ENCODE results near the gene DYNC1H1. TPM values are rescaled to one million over a fixed set of nuclear protein-coding genes. Genes with fewer than 3 reads are reported as not detected.

Gene DYNC1H1
- total RNA-seq, 1 experiment from 2014 or later, result 606 TPM

- peaks cover 73% of the 10 kb centered on the region for H3K36me3 ChIP-seq (ENCODE audit: low read depth, low read length)
- CTCF ChIA-PET, result no interaction called here
- H3K9ac ChIP-seq (ENCODE audit: low read length), result no peak overlapping the region
- no peak for TF ChIP-seq EZH2phosphoT487 (IDR thresholded peaks at IDR 0.05; ENCODE audit: borderline replicate concordance, low read length)
- TF ChIP-seq, protein P1, sequence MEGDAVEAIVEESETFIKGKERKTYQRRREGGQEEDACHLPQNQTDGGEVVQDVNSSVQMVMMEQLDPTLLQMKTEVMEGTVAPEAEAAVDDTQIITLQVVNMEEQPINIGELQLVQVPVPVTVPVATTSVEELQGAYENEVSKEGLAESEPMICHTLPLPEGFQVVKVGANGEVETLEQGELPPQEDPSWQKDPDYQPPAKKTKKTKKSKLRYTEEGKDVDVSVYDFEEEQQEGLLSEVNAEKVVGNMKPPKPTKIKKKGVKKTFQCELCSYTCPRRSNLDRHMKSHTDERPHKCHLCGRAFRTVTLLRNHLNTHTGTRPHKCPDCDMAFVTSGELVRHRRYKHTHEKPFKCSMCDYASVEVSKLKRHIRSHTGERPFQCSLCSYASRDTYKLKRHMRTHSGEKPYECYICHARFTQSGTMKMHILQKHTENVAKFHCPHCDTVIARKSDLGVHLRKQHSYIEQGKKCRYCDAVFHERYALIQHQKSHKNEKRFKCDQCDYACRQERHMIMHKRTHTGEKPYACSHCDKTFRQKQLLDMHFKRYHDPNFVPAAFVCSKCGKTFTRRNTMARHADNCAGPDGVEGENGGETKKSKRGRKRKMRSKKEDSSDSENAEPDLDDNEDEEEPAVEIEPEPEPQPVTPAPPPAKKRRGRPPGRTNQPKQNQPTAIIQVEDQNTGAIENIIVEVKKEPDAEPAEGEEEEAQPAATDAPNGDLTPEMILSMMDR (conservative IDR thresholded peaks at IDR 0.05; ENCODE audit: low read depth, low read length), result no peak
- TF ChIP-seq EZH2 (IDR thresholded peaks at IDR 0.05; ENCODE audit: low read length, unreplicated experiment), result no peak
- peaks cover 37% of the 10 kb centered on the region for H3K4me1 ChIP-seq (ENCODE audit: insufficient read depth, low read length)
- H3K4me3 ChIP-seq (ENCODE audit: low read length), result no peak overlapping the region
- POLR2A ChIA-PET (ENCODE audit: unreplicated experiment), result no interaction called here
- ATAC-seq (no peak), DNase-seq (no peak)
- H4K20me1 ChIP-seq (ENCODE audit: low read length), result no peaks in the 10 kb centered on the region
- peaks cover 28% of the 10 kb centered on the region for H3F3A ChIP-seq (ENCODE audit: low read length, unreplicated experiment)
- H3K9me3 ChIP-seq (ENCODE audit: low read length), result no peaks in the 10 kb centered on the region
- no peaks in the 10 kb centered on the region for H3K9me2 ChIP-seq (replicated peaks; ENCODE audit: low read length)
- peaks cover 14% of the 10 kb centered on the region for H3K79me2 ChIP-seq (ENCODE audit: low read length)
- BruUV-seq (replicated peaks), result no TSS peak
- intact Hi-C loops (cut with micrococcal nuclease), result loop anchor here (5.0 kb wide), 1 partner anchor 65 kb away; the partner anchor contains the start of gene DYNC1H1
- H2AFZ ChIP-seq (ENCODE audit: low read length), result no peak overlapping the region
- no peaks in the 10 kb centered on the region for H3K27me3 ChIP-seq (ENCODE audit: low read length)
- H3K27ac ChIP-seq (ENCODE audit: low read length), result peak overlapping the region; percentile 83; the same call in 1 of the 2 replicates
- H3K4me2 ChIP-seq (ENCODE audit: low read length), result no peak overlapping the region
Observed at GRCh38 chr14:102026934-102027333, 62.6 kb downstream of the DYNC1H1 start.

DNA sequence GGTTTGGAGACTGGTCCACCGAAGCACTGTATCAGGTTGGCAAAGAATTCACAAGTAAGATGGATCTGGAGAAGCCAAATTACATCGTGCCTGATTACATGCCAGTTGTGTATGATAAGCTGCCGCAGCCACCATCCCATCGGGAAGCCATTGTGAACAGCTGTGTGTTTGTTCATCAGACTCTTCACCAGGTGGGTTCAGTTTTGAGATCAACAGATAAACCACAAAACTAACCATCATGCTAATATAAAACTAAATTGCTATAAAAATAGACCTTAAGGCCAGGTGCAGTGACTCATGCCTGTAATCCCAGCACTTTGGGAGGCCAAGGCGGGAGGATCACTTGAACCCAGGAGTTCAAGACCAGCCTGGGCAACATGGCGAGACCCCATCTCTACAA lies 63.6 kb downstream of the DYNC1H1 start:
- no TSS peak for BruUV-seq (replicated peaks)
- no peaks in the 10 kb centered on the region for H3K9me3 ChIP-seq (ENCODE audit: low read length)
- no peaks in the 10 kb centered on the region for H4K20me1 ChIP-seq (ENCODE audit: low read length)
- H3K4me1 ChIP-seq (ENCODE audit: insufficient read depth, low read length), result peaks cover 37% of the 10 kb centered on the region
- TF ChIP-seq, protein P1 (conservative IDR thresholded peaks at IDR 0.05; ENCODE audit: low read depth, low read length), result no peak
- TF ChIP-seq EZH2phosphoT487 (IDR thresholded peaks at IDR 0.05; ENCODE audit: borderline replicate concordance, low read length) (no peak), EZH2 (IDR thresholded peaks at IDR 0.05; ENCODE audit: low read length, unreplicated experiment) (no peak)
- peak overlapping the region; percentile 72 for H3K4me2 ChIP-seq (ENCODE audit: low read length)
- CTCF ChIA-PET, result interaction anchor here (0.6 kb wide), 1 partner anchor 47 kb away, joined by 11 read pairs; no protein-coding TSS in a partner anchor
- intact Hi-C loops (cut with micrococcal nuclease), result loop anchor here (5.0 kb wide), 1 partner anchor 66 kb away; the partner anchor contains the start of gene DYNC1H1
- peaks cover 14% of the 10 kb centered on the region for H3K79me2 ChIP-seq (ENCODE audit: low read length)
- no peak overlapping the region for H3K4me3 ChIP-seq (ENCODE audit: low read length)
- peak; percentile 51 for DNase-seq
- no peaks in the 10 kb centered on the region for H3K9me2 ChIP-seq (replicated peaks; ENCODE audit: low read length)
- H3K27me3 ChIP-seq (ENCODE audit: low read length), result no peaks in the 10 kb centered on the region
- H3F3A ChIP-seq (ENCODE audit: low read length, unreplicated experiment), result peaks cover 28% of the 10 kb centered on the region
- H2AFZ ChIP-seq (ENCODE audit: low read length), result no peak overlapping the region
- H3K9ac ChIP-seq (ENCODE audit: low read length), result peak overlapping the region; percentile 31
- H3K27ac ChIP-seq (ENCODE audit: low read length), result peak overlapping the region; percentile 83
- peaks cover 76% of the 10 kb centered on the region for H3K36me3 ChIP-seq (ENCODE audit: low read depth, low read length)
- POLR2A ChIA-PET (ENCODE audit: unreplicated experiment), result interaction anchor here (0.6 kb wide), 1 partner anchor 14 kb away, joined by 3 read pairs; no protein-coding TSS in a partner anchor
- ATAC-seq, result peak; percentile 22

DNA sequence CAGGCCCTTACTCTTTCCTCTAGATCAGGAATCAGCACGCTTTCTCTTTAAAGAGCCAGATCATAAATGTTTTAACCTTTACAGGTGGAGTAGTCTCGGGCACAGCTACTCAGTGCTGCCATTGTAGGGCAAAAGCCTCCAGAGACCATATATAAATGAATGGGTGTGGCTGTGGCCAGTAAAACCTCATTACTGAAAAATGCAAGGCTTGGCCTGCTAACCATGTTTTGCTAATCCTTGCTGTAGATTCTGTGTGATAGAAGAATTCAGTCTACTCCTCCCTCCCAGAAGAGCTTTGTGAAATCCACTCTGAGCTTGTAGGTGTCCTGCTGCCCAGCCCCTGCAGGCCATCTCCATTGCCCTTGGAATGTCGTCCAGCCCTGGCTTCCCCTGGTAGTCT lies 64.4 kb downstream of the DYNC1H1 start:
- TF ChIP-seq EZH2 (IDR thresholded peaks at IDR 0.05; ENCODE audit: low read length, unreplicated experiment), result no peak
- peak overlapping the region; percentile 72 for H3K4me2 ChIP-seq (ENCODE audit: low read length)
- H3K4me1 ChIP-seq (ENCODE audit: insufficient read depth, low read length), result peaks cover 44% of the 10 kb centered on the region
- H3K27me3 ChIP-seq (ENCODE audit: low read length), result no peaks in the 10 kb centered on the region
- ATAC-seq, result peak; percentile 91
- intact Hi-C loops (cut with micrococcal nuclease), result loop anchor here (5.0 kb wide), 1 partner anchor 66 kb away; the partner anchor contains the start of gene DYNC1H1
- H3K9ac ChIP-seq (ENCODE audit: low read length), result peak overlapping the region; percentile 57
- ChIA-PET POLR2A (ENCODE audit: unreplicated experiment) (interaction anchor here (0.6 to 1.7 kb wide), 2 partner anchors 57 to 266 kb away, joined by 4 read pairs; no protein-coding TSS in a partner anchor), CTCF (no interaction called here)
- H2AFZ ChIP-seq (ENCODE audit: low read length), result no peak overlapping the region
- BruUV-seq (replicated peaks), result no TSS peak
- peak overlapping the region; percentile 25 for H3K4me3 ChIP-seq (ENCODE audit: low read length)
- peak; percentile 96 for DNase-seq
- no peaks in the 10 kb centered on the region for H3K9me3 ChIP-seq (ENCODE audit: low read length)
- no peaks in the 10 kb centered on the region for H3K9me2 ChIP-seq (replicated peaks; ENCODE audit: low read length)
- H4K20me1 ChIP-seq (ENCODE audit: low read length), result no peaks in the 10 kb centered on the region
- H3F3A ChIP-seq (ENCODE audit: low read length, unreplicated experiment), result peaks cover 28% of the 10 kb centered on the region
- peaks cover 14% of the 10 kb centered on the region for H3K79me2 ChIP-seq (ENCODE audit: low read length)
- H3K27ac ChIP-seq (ENCODE audit: low read length), result peak overlapping the region; percentile 83
- H3K36me3 ChIP-seq (ENCODE audit: low read depth, low read length), result peaks cover 77% of the 10 kb centered on the region
